ENCODE data around the gene RPP25. TPM values are rescaled to one million over a fixed set of nuclear protein-coding genes. Genes with fewer than 3 reads are reported as not detected.

The RPP25 gene
- 0.08 and 0.11 TPM in 2 replicates for total RNA-seq (2016; rRNA removed; fragmentation: Illumina TruSeq; extraction: Trizol)
- total RNA-seq (2016; cell fraction: cytosol; rRNA removed; fragmentation: Illumina TruSeq; extraction: Trizol; ENCODE audit: low read depth), result not detected in 2 replicates
- 0.09 and 0.16 TPM in 2 replicates for total RNA-seq (2016; cell fraction: insoluble cytoplasmic fraction; rRNA removed; fragmentation: Illumina TruSeq; extraction: Trizol)
- 0.12 and 0.14 TPM in 2 replicates for total RNA-seq (2016; cell fraction: membrane; rRNA removed; fragmentation: Illumina TruSeq; extraction: Trizol)
- total RNA-seq (2016; cell fraction: nucleus; rRNA removed; fragmentation: Illumina TruSeq; extraction: Trizol), result not detected in 2 replicates
- 0.04 and 0.05 TPM in 2 replicates for polyA plus RNA-seq (2011; rRNA removed)
- 0.09 and 0.12 TPM in 2 replicates for polyA plus RNA-seq (2011; cell fraction: cytosol; rRNA removed)
- 0.07 and 0.11 TPM in 2 replicates for polyA plus RNA-seq (2011; cell fraction: nucleus; rRNA removed)
- polyA plus RNA-seq (2012), result 0.07 TPM in 1 of 2 replicates, not detected in the other
- 0.08 TPM in 1 of 2 replicates, not detected in the other for polyA plus RNA-seq (2016; cell fraction: cytosol; fragmentation: Illumina TruSeq; extraction: Trizol; ENCODE audit: low read depth)
- 0.08 TPM in 1 of 2 replicates, not detected in the other for polyA plus RNA-seq (2016; cell fraction: insoluble cytoplasmic fraction; fragmentation: Illumina TruSeq; extraction: Trizol; ENCODE audit: low read depth)
- 0.08 TPM in 1 of 2 replicates, not detected in the other for polyA plus RNA-seq (2016; cell fraction: membrane; fragmentation: Illumina TruSeq; extraction: Trizol; ENCODE audit: low read depth)
- 0.15 TPM in 2 replicates for polyA plus RNA-seq (2016; cell fraction: nucleus; fragmentation: Illumina TruSeq; extraction: Trizol; ENCODE audit: insufficient read depth, low read depth)
- 0.22 and 25.9 TPM in 2 replicates for polyA minus RNA-seq (2011; rRNA and poly(A)+ RNA removed; ENCODE audit: low replicate concordance)
- polyA minus RNA-seq (2011; cell fraction: cytosol; rRNA and poly(A)+ RNA removed), result 0.30 and 0.62 TPM in 2 replicates
- polyA minus RNA-seq (2011; cell fraction: nucleus; rRNA and poly(A)+ RNA removed), result 0.25 and 0.26 TPM in 2 replicates
- percentile 19 among the genes with signal in this experiment for Bru-seq, nascent RNA
- percentile 16 among the genes with signal in this experiment for BruChase-seq, experiment 1, labeled RNA remaining after a 6-hour chase
- percentile 26 among the genes with signal in this experiment for BruChase-seq, experiment 2, labeled RNA remaining after a 2-hour chase
- long read RNA-seq, experiment 1, result 0 reads
- long read RNA-seq, experiment 2, partial matches to known transcripts, result 0 of 1 reads
- long read RNA-seq, experiment 2, other reads (novel, unspliced or antisense), result 0 of 1 reads

GRCh38 chr15:74956648-74957475, at the start of gene RPP25:
TSS of gene RPP25 (minus strand) at chr15:74956772. CDS start at chr15:74956583, 189 bp downstream.
- in situ Hi-C loops (cut with HindIII; ENCODE audit: extremely low pct_ligation_motif_present, low pct_unique_long_range_greater_than_20kb) (loop anchor here (10.0 kb wide), 2 partner anchors 182 to 322 kb away; no protein-coding TSS in a partner anchor), intact Hi-C loops (cut with micrococcal nuclease; ENCODE audit: unreplicated experiment) (no loop called here)
- Histone ChIP-seq H3K27me3 (ENCODE audit: control insufficient read depth in 1 of 2, insufficient read depth in 2 of 2, low read length in 2 of 2) (peaks cover 5 to 56% of the 10 kb centered on the region in 2 experiments; a peak in 4 of 5 replicates), H3K4me1 (ENCODE audit: insufficient read depth, low read length) (peaks cover 18% of the 10 kb centered on the region), H3K36me3 (replicated peaks in 1 of 2; ENCODE audit: control insufficient read depth in 1 of 2, insufficient read depth in 2 of 2, low read length in 2 of 2) (no peaks in the 10 kb centered on the region), H3K9me3 (ENCODE audit: low read length) (no peaks in the 10 kb centered on the region), H4K20me1 (ENCODE audit: insufficient read depth, low read length) (no peaks in the 10 kb centered on the region), H3K9ac (ENCODE audit: insufficient read depth, low read depth, low read length) (peak within 1 kb of the TSS; percentile 30; the same call in 1 of the 2 replicates), H3K79me2 (ENCODE audit: insufficient read depth, low read length) (no peaks in the 10 kb centered on the region), H3K27ac (ENCODE audit: extremely low read length, insufficient read depth, low read length) (no peak within 1 kb of the TSS), H2AFZ (ENCODE audit: low read length) (no peak within 1 kb of the TSS), H3K4me3 (replicated peaks in 1 of 3; ENCODE audit: insufficient read depth in 1 of 3, low read depth in 2 of 3, low read length in 3 of 3) (peak within 1 kb of the TSS; percentile 60 to 78 (median 63)), H3K4me2 (ENCODE audit: low read depth, low read length) (peak within 1 kb of the TSS; percentile 97)
- FAIRE-seq (no peak), ATAC-seq (peak; percentile 84), DNase-seq (ENCODE audit: low spot score) (peak; percentile 27)
- 1% methylated on average over 12 of the region's 83 CpGs for WGBS (ENCODE audit: low lambda C conversion rate)
- CTCF ChIA-PET (ENCODE audit: low intra/inter-chr PET ratio, low total read pairs), result no interaction called here
- POLR2A ChIA-PET, result interaction anchor here (0.6 to 1.0 kb wide), 3 partner anchors 50 to 183 kb away, joined by 3 to 6 read pairs (median 3); partner anchors contain the start of genes FAM219B and PPCDC
- BruUV-seq (replicated peaks), result no TSS peak
- TF ChIP-seq ZC3H4 (CRISPR knock-in tag; IDR thresholded peaks at IDR 0.05; ENCODE audit: borderline replicate concordance), result no peak
- 0 out of 2 replicates have a peak, but pooled peaks have one; percentile 15 for TF ChIP-seq KAT8 (CRISPR knock-in tag; IDR thresholded peaks at IDR 0.05)
- TF ChIP-seq TEAD2 (CRISPR knock-in tag; IDR thresholded peaks at IDR 0.05), result no peak
- no peak for TF ChIP-seq U2AF1 (optimal IDR thresholded peaks at IDR 0.05; ENCODE audit: low read depth, low read length)
- no peak for TF ChIP-seq CREB3 (CRISPR knock-in tag; IDR thresholded peaks at IDR 0.05)
- TF ChIP-seq DMTF1 (CRISPR knock-in tag; IDR thresholded peaks at IDR 0.05), result no peak
- no peak for TF ChIP-seq ZNF564 (CRISPR knock-in tag; IDR thresholded peaks at IDR 0.05)
- no peak for TF ChIP-seq ZNF781 (CRISPR knock-in tag; IDR thresholded peaks at IDR 0.05; ENCODE audit: borderline replicate concordance, not compliant biosample characterization)
- TF ChIP-seq ZNF576 (CRISPR knock-in tag; IDR thresholded peaks at IDR 0.05), result no peak
- no peak for TF ChIP-seq CEBPB (IDR thresholded peaks at IDR 0.05; ENCODE audit: borderline replicate concordance, low read depth, low read length)
- TF ChIP-seq ATF1 (CRISPR knock-in tag; IDR thresholded peaks at IDR 0.05), result no peak
- no peak for TF ChIP-seq ZNF101 (CRISPR knock-in tag; IDR thresholded peaks at IDR 0.05; ENCODE audit: borderline replicate concordance, low read depth)

All from HepG2 (cell line).